Erythroblast (primary cell): ENCODE results near the gene STRBP.
"Not testable (repeated sequence)": the region's sequence is repeated elsewhere in the genome, so short reads cannot be mapped to it uniquely, and the experiment has no call there.

Experiments used
- GATA1 ChIP-seq: IDR thresholded peaks from 2 replicates; pipeline ENCODE4 v1.6.1; 2011; ENCODE audit warnings: low read depth, mild to moderate bottlenecking, control low read depth, low read length, moderate library complexity
- POLR2A ChIP-seq: IDR thresholded peaks from 2 replicates; pipeline ENCODE4 v1.6.1; 2011; ENCODE audit warnings: mild to moderate bottlenecking, low read length

DNA sequence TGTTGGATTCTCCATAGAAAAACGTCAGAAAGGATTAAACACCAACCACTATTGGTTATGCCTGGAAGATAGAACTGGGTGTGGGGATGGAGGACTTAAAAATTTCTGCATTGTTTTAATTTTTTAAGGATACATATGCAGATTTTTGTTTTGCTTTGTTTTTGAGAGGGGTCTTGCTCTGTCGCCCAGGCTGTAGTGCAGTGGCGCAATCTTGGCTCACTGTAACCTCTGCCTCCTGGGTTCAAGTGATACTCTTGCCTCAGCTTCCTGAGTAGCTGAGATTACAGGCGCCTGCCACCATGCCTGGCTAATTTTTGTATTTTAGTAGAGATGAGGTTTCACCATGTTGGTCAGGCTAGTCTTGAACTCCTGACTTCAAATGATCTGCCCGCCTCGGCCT, 2.7 kb upstream of the STRBP start:
- not testable (repeated sequence) for TF ChIP-seq POLR2A, GATA1
